GM12874 (cell line): ENCODE results near the gene IGBP1.

Source experiments
- TF ChIP-seq, protein P1 (sequence below): IDR thresholded peaks from 2 replicates; pipeline ENCODE4 v1.5.1; 2011; ENCODE audit warnings: low read depth, mild to moderate bottlenecking, control low read depth, low read length, moderate library complexity; ENCODE audit not compliant: insufficient read depth

IGBP1 gene

DNA sequence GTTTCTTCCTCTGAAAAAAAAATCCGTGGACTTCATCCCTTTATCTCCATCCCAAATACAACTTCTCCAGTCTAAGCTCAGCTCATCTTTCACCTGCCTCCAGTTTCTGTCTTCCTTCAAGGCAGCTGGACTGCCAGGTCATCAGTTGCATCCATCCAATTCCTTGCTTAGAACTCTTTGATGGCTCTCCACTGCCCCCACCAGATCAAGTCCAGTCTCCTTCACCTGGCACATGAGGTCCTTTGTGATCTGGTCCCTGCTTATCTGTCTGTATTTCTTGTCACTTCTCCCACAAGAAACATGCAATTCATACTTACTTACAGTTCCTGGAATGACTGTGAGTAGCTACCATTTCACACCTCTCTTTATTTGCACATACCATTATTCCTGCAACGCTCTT, 37.2 kb upstream of the IGBP1 start:
- TF ChIP-seq, protein P1, sequence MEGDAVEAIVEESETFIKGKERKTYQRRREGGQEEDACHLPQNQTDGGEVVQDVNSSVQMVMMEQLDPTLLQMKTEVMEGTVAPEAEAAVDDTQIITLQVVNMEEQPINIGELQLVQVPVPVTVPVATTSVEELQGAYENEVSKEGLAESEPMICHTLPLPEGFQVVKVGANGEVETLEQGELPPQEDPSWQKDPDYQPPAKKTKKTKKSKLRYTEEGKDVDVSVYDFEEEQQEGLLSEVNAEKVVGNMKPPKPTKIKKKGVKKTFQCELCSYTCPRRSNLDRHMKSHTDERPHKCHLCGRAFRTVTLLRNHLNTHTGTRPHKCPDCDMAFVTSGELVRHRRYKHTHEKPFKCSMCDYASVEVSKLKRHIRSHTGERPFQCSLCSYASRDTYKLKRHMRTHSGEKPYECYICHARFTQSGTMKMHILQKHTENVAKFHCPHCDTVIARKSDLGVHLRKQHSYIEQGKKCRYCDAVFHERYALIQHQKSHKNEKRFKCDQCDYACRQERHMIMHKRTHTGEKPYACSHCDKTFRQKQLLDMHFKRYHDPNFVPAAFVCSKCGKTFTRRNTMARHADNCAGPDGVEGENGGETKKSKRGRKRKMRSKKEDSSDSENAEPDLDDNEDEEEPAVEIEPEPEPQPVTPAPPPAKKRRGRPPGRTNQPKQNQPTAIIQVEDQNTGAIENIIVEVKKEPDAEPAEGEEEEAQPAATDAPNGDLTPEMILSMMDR, result no peak

DNA sequence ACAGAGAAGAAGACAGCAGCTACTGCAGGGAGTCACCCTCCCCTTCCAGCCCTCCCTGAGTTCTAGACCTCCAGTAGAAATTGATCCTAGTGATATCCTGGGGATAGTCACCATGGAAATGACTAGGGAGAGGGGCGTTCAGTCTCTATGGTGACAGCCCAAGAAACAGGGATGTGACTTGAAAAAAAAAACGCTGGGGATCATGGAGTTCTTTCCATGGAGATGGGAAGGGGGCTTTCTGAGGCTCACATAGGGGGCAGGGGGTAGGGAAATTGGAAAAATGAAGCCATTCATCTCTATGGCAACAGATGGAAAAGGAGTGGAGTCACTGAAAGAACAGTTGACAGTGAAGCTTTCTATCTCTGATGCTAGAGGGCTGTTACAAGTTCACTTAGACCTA, 28.0 kb upstream of the IGBP1 start:
- TF ChIP-seq, protein P1, result no peak

DNA sequence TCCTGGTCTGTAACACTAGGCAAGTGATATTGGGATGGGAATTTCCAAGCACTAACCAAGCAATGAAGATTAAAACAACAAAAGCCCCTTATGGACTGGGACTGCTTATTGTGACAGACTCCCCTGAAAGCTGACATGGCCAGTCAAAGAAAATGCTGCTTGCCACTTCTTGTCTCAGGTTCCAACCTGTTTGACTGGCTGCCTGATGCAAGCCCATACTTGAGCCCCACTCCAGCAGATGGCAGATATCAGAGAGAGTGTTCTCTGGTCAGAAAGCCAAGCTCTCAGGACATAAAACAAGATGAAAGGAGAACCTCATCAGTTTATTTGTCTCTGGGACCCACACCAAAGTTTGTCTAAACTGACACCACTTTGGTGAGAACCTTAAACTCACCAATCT, 15.5 kb upstream of the IGBP1 start:
- TF ChIP-seq, protein P1, result no peak

DNA sequence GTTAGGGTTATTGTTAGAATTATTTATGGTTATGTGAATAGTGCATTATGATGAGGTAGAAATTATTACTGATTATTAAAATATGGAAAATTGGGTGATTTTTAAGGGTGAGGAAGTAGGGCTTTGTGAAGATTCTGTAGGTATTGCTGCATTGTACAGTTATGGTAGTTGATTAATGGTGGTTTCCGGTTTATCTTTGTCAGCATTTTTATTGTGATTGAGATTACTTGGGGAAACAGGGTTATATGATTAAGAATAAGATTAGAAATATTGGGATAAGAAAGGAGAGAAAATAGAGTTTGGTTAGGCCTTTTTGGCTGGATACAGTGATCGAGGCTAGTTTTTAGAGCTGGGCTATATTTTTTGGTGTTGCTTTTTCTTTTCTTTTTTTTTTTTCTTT, 8.6 kb upstream of the IGBP1 start:
- TF ChIP-seq, protein P1, result no peak

DNA sequence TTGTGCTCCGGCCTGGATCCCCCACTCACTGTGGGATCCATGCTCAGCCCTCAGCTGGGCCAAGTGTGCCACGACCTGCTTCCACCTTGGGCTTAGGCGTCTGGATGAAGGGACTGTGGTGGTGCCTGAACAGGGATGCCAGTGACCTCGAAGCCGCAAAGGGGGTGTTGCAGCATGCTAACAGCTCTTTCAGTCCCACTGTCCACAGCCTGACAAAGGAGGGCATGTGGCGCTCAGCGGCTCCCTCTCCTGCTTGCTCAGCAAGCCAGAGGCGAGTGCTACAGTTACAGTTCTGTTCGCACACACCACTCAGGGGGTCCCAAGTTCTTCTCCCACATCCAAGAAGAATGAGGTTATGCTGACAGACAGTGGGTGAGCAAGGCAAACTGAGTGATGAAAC, 5.2 kb upstream of the IGBP1 start:
- TF ChIP-seq, protein P1, result no peak

DNA sequence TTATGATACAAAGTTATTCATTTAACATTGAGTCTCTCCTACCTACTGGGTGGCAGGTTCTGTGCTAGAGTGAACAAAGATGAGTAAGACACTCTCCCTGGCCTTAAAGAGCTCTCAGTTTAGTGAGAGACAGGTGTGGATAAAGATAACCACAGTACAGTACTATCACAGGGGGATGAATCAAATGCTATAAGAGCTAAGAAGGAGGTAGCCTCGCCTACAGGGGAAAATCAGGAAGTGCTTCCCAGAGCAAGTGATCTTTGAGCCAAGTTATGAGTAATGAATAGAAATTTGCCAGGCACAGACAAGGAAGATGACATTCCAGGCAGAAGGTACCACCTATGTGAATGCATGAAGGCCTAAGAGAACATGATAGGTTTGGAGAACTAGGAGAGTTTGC, 3.4 kb upstream of the IGBP1 start:
- TF ChIP-seq, protein P1, result no peak

DNA sequence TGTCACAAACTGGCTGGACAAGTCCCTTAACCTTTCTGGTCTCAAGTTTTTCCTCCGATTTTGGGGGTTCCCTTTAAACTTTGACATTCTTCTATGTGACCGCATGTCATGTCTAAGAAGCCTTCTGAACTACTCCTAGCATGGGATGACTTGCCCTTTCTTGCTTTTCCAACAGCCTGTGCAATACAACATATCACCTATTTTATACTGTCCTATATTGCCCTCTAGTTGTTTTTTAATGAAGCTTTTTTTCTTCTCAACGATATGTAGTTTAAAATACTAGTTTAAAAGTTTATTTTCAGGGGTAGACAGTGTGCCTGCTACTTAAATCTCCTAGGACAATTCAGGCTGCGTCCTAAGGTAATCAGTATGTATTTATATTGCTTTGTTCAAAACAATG, 1.0 kb upstream of the IGBP1 start:
- TF ChIP-seq, protein P1, result no peak

DNA sequence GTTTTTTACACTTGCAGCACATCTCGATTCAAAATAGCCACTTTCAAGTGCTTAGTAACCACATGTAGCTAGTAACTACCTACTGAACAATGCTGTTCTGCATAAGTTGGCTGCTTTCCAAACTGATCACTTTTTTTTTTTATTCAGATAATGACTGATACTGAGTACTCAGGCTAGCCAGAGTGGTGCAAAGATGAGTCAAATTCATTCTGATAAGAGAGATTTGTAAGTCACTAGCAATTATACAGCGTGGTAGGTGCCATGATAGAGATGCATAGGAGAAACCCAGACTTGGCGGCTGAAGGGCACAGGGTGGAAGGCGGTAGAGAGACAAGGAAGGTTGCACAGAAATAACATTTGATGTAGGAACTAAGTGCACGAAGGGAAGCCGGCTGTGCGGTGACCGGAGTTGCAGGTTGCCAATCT, 357 bp upstream of the IGBP1 start:
- TF ChIP-seq, protein P1, result no peak
